Endothelial cell of umbilical vein (primary cell): ENCODE measurements around the gene HLTF. TPM values are rescaled to one million over a fixed set of nuclear protein-coding genes. Genes with fewer than 3 reads are reported as not detected.

Experiments
- BruUV-seq: library from RNA; stranded (reverse); fragments of 400-500 nt; replicated peaks from 2 replicates; lab custom pipeline; 2021; lab: Mats Ljungman, UMichigan
- CTCF ChIA-PET: fragments of 300-600, 350-600 bp; sonication (Branson Sonifier 250); formaldehyde crosslinking; loops from one replicate; lab custom pipeline; 2021; ENCODE audit warnings: antibody characterized with exemption, inconsistent platforms; lab: Charles Lee
- POLR2A ChIA-PET: fragments of 300-600, 350-600 bp; sonication (Branson Sonifier 250); formaldehyde crosslinking; loops from one replicate; lab custom pipeline; 2021; ENCODE audit warnings: antibody characterized with exemption, inconsistent platforms; lab: Charles Lee
- DNase-seq: peaks from one replicate; pipeline ENCODE4 v3.0.0-alpha.2; 2011; ENCODE audit warnings: low read depth, low spot score
- FAIRE-seq: peaks from 2 replicates; lab custom pipeline; 2011; peaks lifted over from hg19 to GRCh38; lab: Jason Lieb, UNC
- H2AFZ ChIP-seq: 2 replicates; pipeline ENCODE4 v1.6.0; 2012; ENCODE audit warnings: low read depth, low read length, control low read depth, inconsistent platforms
- H3K27ac ChIP-seq: 2 replicates; pipeline ENCODE4 v1.5.1; 2011; ENCODE audit warnings: low read depth, mild to moderate bottlenecking, control low read depth, low read length, moderate library complexity; ENCODE audit not compliant: insufficient read depth
- H3K27me3 ChIP-seq, 2 experiments: 2 replicates each; pipeline versions ENCODE4 v1.6.0 to v1.6.1; 2011; ENCODE audit warnings: low read length in 2 of 2, mixed read lengths in 1 of 2; ENCODE audit not compliant: control insufficient read depth in 2 of 2, insufficient read depth in 2 of 2
- H3K36me3 ChIP-seq, 2 experiments: 2 replicates in 1 of 2; 3 replicates in 1 of 2; pipeline ENCODE4 v1.5.1; 2011; ENCODE audit warnings: low read length in 2 of 2, mild to moderate bottlenecking in 1 of 2, moderate library complexity in 1 of 2; ENCODE audit not compliant: control insufficient read depth in 2 of 2, insufficient read depth in 2 of 2; ENCODE audit errors: extremely low read depth in 1 of 2
- H3K4me1 ChIP-seq: 3 replicates; pipeline ENCODE4 v1.5.1; 2011; ENCODE audit warnings: mild to moderate bottlenecking, low read length; ENCODE audit not compliant: control insufficient read depth, insufficient read depth; ENCODE audit errors: extremely low read depth
- H3K4me2 ChIP-seq: 2 replicates; pipeline ENCODE4 v1.6.1; 2011; ENCODE audit warnings: low read length, control low read depth, mixed read lengths; ENCODE audit not compliant: insufficient read depth
- H3K4me3 ChIP-seq, 3 experiments: fragments of 200-600 bp in 1 of 3; sonication (generic), shearing (Covaris generic) in 1 of 3; replicated peaks in 1 of 3; 2 replicates each; pipeline ENCODE4 v1.5.1; 2011 to 2016; ENCODE audit warnings: control low read depth in 3 of 3, low read length in 3 of 3, mild to moderate bottlenecking in 2 of 3, inconsistent platforms in 1 of 3, low read depth in 1 of 3, moderate library complexity in 1 of 3; ENCODE audit not compliant: insufficient read depth in 1 of 3
- H3K79me2 ChIP-seq: 2 replicates; pipeline ENCODE4 v1.6.0; 2012; ENCODE audit warnings: low read length, inconsistent platforms; ENCODE audit not compliant: control insufficient read depth, insufficient read depth
- H3K9ac ChIP-seq: replicated peaks from 2 replicates; pipeline ENCODE3; 2011; ENCODE audit warnings: low read length, control low read depth; ENCODE audit not compliant: insufficient read depth; ENCODE audit errors: extremely low read depth
- H3K9me1 ChIP-seq: replicated peaks from 3 replicates; pipeline ENCODE4 v1.6.0; 2011; ENCODE audit warnings: mild to moderate bottlenecking, low read length; ENCODE audit not compliant: control insufficient read depth, insufficient read depth; ENCODE audit errors: extremely low read depth
- H3K9me3 ChIP-seq: replicated peaks from 2 replicates; pipeline ENCODE4 v1.5.1; 2012; ENCODE audit warnings: low read length, inconsistent platforms; ENCODE audit not compliant: control insufficient read depth, insufficient read depth
- H4K20me1 ChIP-seq: replicated peaks from 2 replicates; pipeline ENCODE3; 2011; ENCODE audit warnings: mild to moderate bottlenecking, low read length; ENCODE audit not compliant: control insufficient read depth, insufficient read depth; ENCODE audit errors: extremely low read depth
- CTCF ChIP-seq, 2 donors: IDR thresholded peaks; 1 replicate in 1 of 2; 2 replicates in 1 of 2; pipeline ENCODE4 v1.5.1; 2011; ENCODE audit warnings: low read length in 2 of 2, mild to moderate bottlenecking in 2 of 2, moderate library complexity in 2 of 2, control low read depth in 1 of 2, inconsistent platforms in 1 of 2, low read depth in 1 of 2; ENCODE audit not compliant: insufficient read depth in 1 of 2; ENCODE audit errors: extremely low read depth in 1 of 2
- EZH2 ChIP-seq: IDR thresholded peaks from 2 replicates; pipeline ENCODE4 v1.6.1; 2012; ENCODE audit warnings: borderline replicate concordance, low read depth, mild to moderate bottlenecking, moderate library complexity, low read length, inconsistent platforms; ENCODE audit not compliant: severe bottlenecking
- FOS ChIP-seq: IDR thresholded peaks from 2 replicates; pipeline ENCODE4 v1.6.1; 2011; ENCODE audit warnings: mild to moderate bottlenecking, low read length, moderate library complexity, borderline replicate concordance; ENCODE audit not compliant: insufficient read depth
- GATA2 ChIP-seq: IDR thresholded peaks from 2 replicates; pipeline ENCODE4 v1.7.0; 2011; ENCODE audit warnings: low read depth, mild to moderate bottlenecking, moderate library complexity, mixed read lengths, low read length; ENCODE audit not compliant: insufficient read length, insufficient read depth
- JUN ChIP-seq: IDR thresholded peaks from 2 replicates; pipeline ENCODE4 v1.6.1; 2011; ENCODE audit warnings: borderline replicate concordance, low read depth; ENCODE audit not compliant: insufficient read length, insufficient read depth
- MYC ChIP-seq: IDR thresholded peaks from one replicate; pipeline ENCODE4 v1.6.1; 2011; ENCODE audit warnings: mild to moderate bottlenecking, low read depth, low read length
- POLR2A ChIP-seq: IDR thresholded peaks from 2 replicates; pipeline ENCODE4 v1.6.1; 2012; ENCODE audit warnings: low read depth, mild to moderate bottlenecking, control low read depth, low read length
- POLR2AphosphoS5 ChIP-seq: IDR thresholded peaks from 2 replicates; pipeline ENCODE4 v1.6.1; 2012; ENCODE audit warnings: low read depth, mild to moderate bottlenecking, control low read depth, low read length, moderate library complexity; ENCODE audit not compliant: insufficient read depth
- dilution Hi-C: fragments of 300-500 bp; cut with MboI; formaldehyde crosslinking; loops from one replicate; pipeline ENCODE4 v1.15.0; 2019; ENCODE audit warnings: low sequenced_read_pairs; ENCODE audit not compliant: extremely low pct_ligation_motif_present
- intact Hi-C: fragments of 100-400 bp; cut with micrococcal nuclease; formaldehyde crosslinking; loops from one replicate; pipeline ENCODE4 v1.10.0; 2022
- polyA plus RNA-seq, 4 experiments: library from polyadenylated mRNA; depleted of rRNA in 3 of 4; stranded (reverse) in 3 of 4; unstranded in 1 of 4; fragments of >200 nt; gene quantifications; 2 replicates each; pipeline versions ENCODE4 v1.2.1 to v1.2.3, GENCODE V29; 2011 to 2012; ENCODE audit warnings: missing spikeins in 1 of 4
- total RNA-seq: library from RNA; stranded (reverse); gene quantifications from 2 replicates; pipeline ENCODE4 v1.2.3, GENCODE V29; 2021
- TF ChIP-seq, protein P1 (sequence below): IDR thresholded peaks from 2 replicates; pipeline ENCODE4 v1.6.1; 2011; ENCODE audit not compliant: insufficient read depth, insufficient read length

The HLTF gene
- total and polyA plus RNA-seq, 2 donors (not counting 3 experiments of a cell fraction or from before 2014, with no cell fraction given) = 8.7 to 24.6 TPM

DNA sequence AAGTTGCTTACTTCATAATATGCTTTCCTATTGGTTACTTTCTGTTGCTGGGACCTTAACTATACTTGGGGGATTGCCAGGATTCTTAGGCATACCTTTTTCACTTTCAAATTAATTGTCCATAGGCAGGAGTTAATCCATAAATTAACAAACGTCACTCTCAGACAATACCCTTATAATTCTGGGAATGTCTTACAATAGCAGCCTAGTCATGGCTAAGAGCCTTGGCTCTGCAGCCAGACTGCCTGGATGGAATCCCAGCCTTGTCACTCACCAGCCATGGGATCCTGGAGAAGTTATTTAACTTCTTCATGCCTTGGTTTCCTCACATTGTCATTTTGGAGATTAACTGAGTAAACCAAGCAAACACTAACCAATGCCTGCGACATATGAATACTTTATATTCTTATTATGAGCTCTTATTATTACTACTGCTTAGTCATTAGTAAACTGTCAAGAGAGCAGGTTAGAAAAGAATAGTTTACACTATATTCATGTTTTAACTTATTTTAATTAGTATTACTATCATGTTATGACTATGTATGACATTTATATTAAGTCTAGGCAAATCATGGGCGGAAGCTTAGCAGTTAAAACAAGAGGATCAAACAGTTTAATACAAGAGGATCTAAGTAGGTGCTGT lies 66.0 kb downstream of the HLTF start:
- no peak for TF ChIP-seq POLR2AphosphoS5
- TF ChIP-seq CTCF (IDR thresholded peaks at IDR 0.05; ENCODE audit: extremely low read depth in 1 of 2, insufficient read depth in 1 of 2, low read depth in 1 of 2, low read length in 2 of 2) = no peak
- TF ChIP-seq, protein P1, sequence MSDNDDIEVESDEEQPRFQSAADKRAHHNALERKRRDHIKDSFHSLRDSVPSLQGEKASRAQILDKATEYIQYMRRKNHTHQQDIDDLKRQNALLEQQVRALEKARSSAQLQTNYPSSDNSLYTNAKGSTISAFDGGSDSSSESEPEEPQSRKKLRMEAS = no peak
- DNase-seq (peak; percentile 71), FAIRE-seq (no peak)
- Histone ChIP-seq H3K9me3 (no peaks in the 10 kb centered on the region), H3K9ac (no peak overlapping the region), H3K27ac (no peak overlapping the region), H4K20me1 (no peaks in the 10 kb centered on the region), H2AFZ (no peak overlapping the region), H3K36me3 (peaks cover 6 to 14% of the 10 kb centered on the region in 2 experiments), H3K4me3 (no peak overlapping the region), H3K27me3 (no peaks in the 10 kb centered on the region), H3K9me1 (no peaks in the 10 kb centered on the region), H3K4me1 (peaks cover 9% of the 10 kb centered on the region), H3K4me2 (no peak overlapping the region), H3K79me2 (no peaks in the 10 kb centered on the region)
- intact Hi-C loops = no loop called here
- POLR2A ChIA-PET = no interaction called here
- CTCF ChIA-PET = interaction anchor here (1.1 to 1.3 kb wide), 2 partner anchors 20 to 28 kb away, joined by 3 read pairs; no protein-coding TSS in a partner anchor
- dilution Hi-C loops = no loop called here
- no TSS peak for BruUV-seq

DNA sequence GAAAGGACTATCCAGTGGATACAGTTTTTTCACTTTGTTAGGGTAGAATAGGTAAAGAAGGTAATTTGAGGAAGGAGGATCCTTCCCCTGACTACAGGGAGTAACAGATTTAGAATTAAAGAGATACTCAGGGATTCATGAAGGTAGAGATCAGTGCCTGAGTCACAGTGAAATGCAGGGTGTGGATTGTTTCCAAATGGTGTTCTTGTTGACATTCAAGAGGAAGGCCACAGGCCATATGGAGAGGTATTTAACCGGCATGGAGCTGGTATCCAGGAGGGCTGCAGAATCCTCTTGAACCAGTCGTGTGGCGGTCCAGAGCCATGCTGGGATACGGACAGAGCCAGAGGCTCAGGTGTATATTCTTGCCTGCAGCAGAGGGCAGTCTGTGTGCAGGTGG lies 66.8 kb downstream of the HLTF start:
- POLR2A ChIA-PET = interaction anchor here (0.5 kb wide), 1 partner anchor 59 kb away, joined by 7 read pairs; no protein-coding TSS in a partner anchor
- no TSS peak for BruUV-seq
- H3K27ac ChIP-seq = no peak overlapping the region

More for the DNA sequence above, 66.8 kb downstream of the HLTF start:
- Histone ChIP-seq H3K4me1 (peaks cover 9% of the 10 kb centered on the region), H3K27me3 (no peaks in the 10 kb centered on the region), H3K4me3 (no peak overlapping the region), H3K9me1 (no peaks in the 10 kb centered on the region), H3K9ac (no peak overlapping the region), H4K20me1 (no peaks in the 10 kb centered on the region), H3K9me3 (no peaks in the 10 kb centered on the region), H3K4me2 (no peak overlapping the region), H3K36me3 (peaks cover 6 to 11% of the 10 kb centered on the region in 2 experiments), H3K79me2 (no peaks in the 10 kb centered on the region), H2AFZ (no peak overlapping the region)
- CTCF ChIA-PET = no interaction called here
- no peak for DNase-seq
- TF ChIP-seq GATA2 (no peak), CTCF (IDR thresholded peaks at IDR 0.05; ENCODE audit: extremely low read depth in 1 of 2, insufficient read depth in 1 of 2, low read depth in 1 of 2, low read length in 2 of 2) (no peak), POLR2AphosphoS5 (no peak), FOS (no peak), POLR2A (no peak), MYC (no peak), JUN (no peak), EZH2 (no peak)
- TF ChIP-seq, protein P1 = no peak
- intact Hi-C loops (no loop called here), dilution Hi-C loops (no loop called here)
- FAIRE-seq = no peak
